Vagina (tissue), 2 donors: ENCODE data around the gene WWOX. TPM values are rescaled to one million over a fixed set of nuclear protein-coding genes. Genes with fewer than 3 reads are reported as not detected.

ENCODE experiments used
- DNase-seq, 2 donors: peaks; one replicate each; pipeline ENCODE4 v3.0.0-alpha.2; 2017; ENCODE audit errors: extremely low spot score in 2 of 2
- H3K27ac ChIP-seq: fragments of 200-600 bp; sonication (generic); one replicate; pipeline ENCODE4 v1.5.1; 2019
- H3K27me3 ChIP-seq: fragments of 200-600 bp; sonication (generic); one replicate; pipeline ENCODE4 v1.5.1; 2019
- H3K36me3 ChIP-seq, 2 donors: fragments of 200-600 bp; sonication (generic); one replicate each; pipeline ENCODE4 v1.5.1; 2017 to 2019
- H3K4me1 ChIP-seq: fragments of 200-600 bp; sonication (generic); one replicate; pipeline ENCODE4 v1.5.1; 2019
- H3K4me3 ChIP-seq, 2 donors: fragments of 200-600 bp; sonication (generic); 1 replicate in 1 of 2; 2 replicates in 1 of 2; pipeline ENCODE4 v1.5.1; 2016 to 2019
- H3K9me3 ChIP-seq: fragments of 200-600 bp; sonication (generic); one replicate; pipeline ENCODE4 v1.5.1; 2019
- POLR2A ChIP-seq, 2 donors: fragments of 450-650 bp; IDR thresholded peaks; one replicate each; pipeline ENCODE4 v1.6.1; 2017; ENCODE audit warnings: antibody characterized with exemption in 2 of 2, mild to moderate bottlenecking in 2 of 2, moderate library complexity in 2 of 2
- POLR2AphosphoS5 ChIP-seq, 2 donors: sonication (generic); formaldehyde crosslinking; IDR thresholded peaks; one replicate each; pipeline ENCODE4 v1.9.0; 2017; ENCODE audit warnings: antibody characterized with exemption in 2 of 2, mild to moderate bottlenecking in 2 of 2, low read depth in 1 of 2; ENCODE audit not compliant: insufficient read depth in 1 of 2
- intact Hi-C: fragments of 100-400 bp; cut with DNase I; formaldehyde crosslinking; loops from one replicate; pipeline ENCODE4 v1.15.1; 2023
- total RNA-seq: library from RNA; depleted of rRNA; stranded (reverse); fragments of >200 nt; gene quantifications from one replicate; pipeline ENCODE4 v1.2.3, GENCODE V29; 2016
- TF ChIP-seq, protein P1 (sequence below), 3 experiments: fragments of 450-650 bp in 2 of 3; fragments of 200-600 bp in 1 of 3; sonication (generic) in 1 of 3; IDR thresholded peaks; one replicate each; pipeline ENCODE4 v1.5.1; 2017 to 2019; ENCODE audit warnings: antibody characterized with exemption in 3 of 3, mild to moderate bottlenecking in 2 of 3, moderate library complexity in 2 of 3

The WWOX gene
- total RNA-seq, 1 donor from 2014 or later: 33.1 TPM

GRCh38 chr16:78463591-78463990, 364.1 kb downstream of the WWOX start:
- Histone ChIP-seq H3K9me3 (no peaks in the 10 kb centered on the region), H3K27me3 (no peaks in the 10 kb centered on the region), H3K4me1 (peaks cover 13% of the 10 kb centered on the region), H3K4me3 (no peak overlapping the region), H3K36me3 (no peaks in the 10 kb centered on the region), H3K27ac (no peak overlapping the region)
- intact Hi-C loops: no loop called here
- TF ChIP-seq POLR2AphosphoS5 (IDR thresholded peaks at IDR 0.05; ENCODE audit: insufficient read depth in 1 of 2, low read depth in 1 of 2) (no peak), POLR2A (IDR thresholded peaks at IDR 0.05) (no peak)
- TF ChIP-seq, protein P1, sequence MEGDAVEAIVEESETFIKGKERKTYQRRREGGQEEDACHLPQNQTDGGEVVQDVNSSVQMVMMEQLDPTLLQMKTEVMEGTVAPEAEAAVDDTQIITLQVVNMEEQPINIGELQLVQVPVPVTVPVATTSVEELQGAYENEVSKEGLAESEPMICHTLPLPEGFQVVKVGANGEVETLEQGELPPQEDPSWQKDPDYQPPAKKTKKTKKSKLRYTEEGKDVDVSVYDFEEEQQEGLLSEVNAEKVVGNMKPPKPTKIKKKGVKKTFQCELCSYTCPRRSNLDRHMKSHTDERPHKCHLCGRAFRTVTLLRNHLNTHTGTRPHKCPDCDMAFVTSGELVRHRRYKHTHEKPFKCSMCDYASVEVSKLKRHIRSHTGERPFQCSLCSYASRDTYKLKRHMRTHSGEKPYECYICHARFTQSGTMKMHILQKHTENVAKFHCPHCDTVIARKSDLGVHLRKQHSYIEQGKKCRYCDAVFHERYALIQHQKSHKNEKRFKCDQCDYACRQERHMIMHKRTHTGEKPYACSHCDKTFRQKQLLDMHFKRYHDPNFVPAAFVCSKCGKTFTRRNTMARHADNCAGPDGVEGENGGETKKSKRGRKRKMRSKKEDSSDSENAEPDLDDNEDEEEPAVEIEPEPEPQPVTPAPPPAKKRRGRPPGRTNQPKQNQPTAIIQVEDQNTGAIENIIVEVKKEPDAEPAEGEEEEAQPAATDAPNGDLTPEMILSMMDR (IDR thresholded peaks at IDR 0.05): no peak
- no peak for DNase-seq

DNA sequence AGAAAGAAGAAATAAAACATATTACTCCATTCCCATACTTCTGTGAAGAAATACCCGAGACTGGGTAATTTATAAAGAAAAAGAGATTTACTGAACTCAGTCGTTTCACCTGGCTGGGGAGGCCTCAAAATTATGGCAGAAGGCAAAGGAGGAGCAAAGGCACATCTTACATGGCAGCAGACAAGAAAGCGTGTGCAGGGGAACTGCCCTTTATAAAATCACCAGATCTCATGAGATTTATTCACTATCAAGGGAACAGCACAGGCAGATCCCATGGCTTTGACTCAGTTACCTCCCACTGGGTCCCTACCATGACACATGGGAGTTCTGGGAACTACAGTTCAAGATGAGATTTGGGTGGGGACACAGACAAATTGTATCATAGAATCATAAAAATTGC, 365.4 kb downstream of the WWOX start:
- Histone ChIP-seq H3K36me3 (no peaks in the 10 kb centered on the region), H3K9me3 (no peaks in the 10 kb centered on the region), H3K27ac (no peak overlapping the region), H3K4me3 (no peak overlapping the region), H3K4me1 (peaks cover 13% of the 10 kb centered on the region), H3K27me3 (no peaks in the 10 kb centered on the region)
- TF ChIP-seq POLR2AphosphoS5 (IDR thresholded peaks at IDR 0.05; ENCODE audit: insufficient read depth in 1 of 2, low read depth in 1 of 2): no peak
- no peak for TF ChIP-seq POLR2A (IDR thresholded peaks at IDR 0.05)
- TF ChIP-seq, protein P1 (IDR thresholded peaks at IDR 0.05): no peak
- no peak for DNase-seq
- intact Hi-C loops: no loop called here

- TF ChIP-seq POLR2AphosphoS5 (IDR thresholded peaks at IDR 0.05; ENCODE audit: insufficient read depth in 1 of 2, low read depth in 1 of 2): no peak
- TF ChIP-seq, protein P1 (IDR thresholded peaks at IDR 0.05): no peak
- TF ChIP-seq POLR2A (IDR thresholded peaks at IDR 0.05): no peak
- H3K4me3 ChIP-seq: no peak overlapping the region
- H3K9me3 ChIP-seq: no peaks in the 10 kb centered on the region
- intact Hi-C loops: no loop called here
- H3K27me3 ChIP-seq: no peaks in the 10 kb centered on the region
- H3K4me1 ChIP-seq: peaks cover 12% of the 10 kb centered on the region
- no peak for DNase-seq
- H3K27ac ChIP-seq: no peak overlapping the region
- H3K36me3 ChIP-seq: no peaks in the 10 kb centered on the region
Measured at GRCh38 chr16:78465730-78466129, 366.3 kb downstream of the WWOX start.

DNA sequence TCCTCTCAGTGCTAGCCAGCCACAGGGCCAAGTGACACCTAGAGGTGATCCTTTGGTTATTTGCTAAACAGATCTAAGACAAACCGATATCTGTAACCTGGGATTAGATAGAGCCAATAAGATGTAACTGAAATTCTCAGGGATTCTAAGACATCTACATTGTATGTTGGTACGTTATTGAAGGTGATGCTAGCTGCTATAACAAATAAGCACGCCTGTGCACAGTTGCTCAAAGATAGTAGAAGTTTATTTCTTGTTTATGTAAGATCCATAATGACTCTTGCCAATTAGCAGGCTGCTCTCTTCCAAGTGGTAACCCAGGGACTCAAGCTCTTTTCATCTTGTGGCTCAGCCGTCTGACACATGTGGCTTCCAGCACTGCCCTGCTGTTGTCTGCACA, 370.3 kb downstream of the WWOX start:
- TF ChIP-seq, protein P1 (IDR thresholded peaks at IDR 0.05): no peak
- TF ChIP-seq POLR2A (IDR thresholded peaks at IDR 0.05) (no peak), POLR2AphosphoS5 (IDR thresholded peaks at IDR 0.05; ENCODE audit: insufficient read depth in 1 of 2, low read depth in 1 of 2) (no peak)
- no peak for DNase-seq
- Histone ChIP-seq H3K27me3 (no peaks in the 10 kb centered on the region), H3K4me1 (no peaks in the 10 kb centered on the region), H3K9me3 (no peaks in the 10 kb centered on the region), H3K4me3 (no peak overlapping the region), H3K27ac (no peak overlapping the region), H3K36me3 (no peaks in the 10 kb centered on the region)
- intact Hi-C loops: no loop called here

DNA sequence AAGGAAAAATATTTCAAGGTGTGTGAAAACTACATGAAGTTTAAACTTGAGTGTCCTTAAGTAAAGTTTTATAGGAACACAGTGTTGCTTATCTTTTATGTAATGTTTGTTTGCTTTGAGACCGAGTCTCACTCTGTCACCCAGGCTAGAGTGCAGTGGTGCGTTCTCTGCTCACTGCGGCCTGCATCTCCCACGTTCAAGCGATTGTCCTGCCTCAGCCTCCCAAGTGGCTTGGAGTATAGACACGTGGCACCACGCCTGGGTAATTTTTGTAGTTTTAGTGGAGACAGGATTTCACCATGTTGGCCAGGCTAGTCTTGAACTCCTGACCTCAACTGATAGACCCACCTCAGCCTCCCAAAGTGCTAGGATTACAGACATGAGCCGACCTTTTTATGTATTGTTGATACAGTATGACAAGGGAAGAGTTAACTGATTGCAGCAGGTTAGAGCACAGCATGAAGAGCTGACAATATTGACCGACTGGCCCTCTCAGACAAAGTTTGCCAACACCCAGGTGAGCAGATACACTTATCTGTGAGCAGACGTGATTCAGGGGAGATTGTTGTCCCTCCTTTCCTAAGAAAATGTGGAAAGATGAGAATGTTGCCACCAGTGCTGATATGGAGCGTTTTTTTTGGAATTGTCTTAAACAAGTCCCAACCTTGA, 373.7 kb downstream of the WWOX start:
- TF ChIP-seq POLR2A (IDR thresholded peaks at IDR 0.05) (no peak), POLR2AphosphoS5 (IDR thresholded peaks at IDR 0.05; ENCODE audit: insufficient read depth in 1 of 2, low read depth in 1 of 2) (no peak)
- TF ChIP-seq, protein P1 (IDR thresholded peaks at IDR 0.05): no peak
- Histone ChIP-seq H3K4me3 (no peak overlapping the region), H3K27ac (no peak overlapping the region), H3K9me3 (no peaks in the 10 kb centered on the region), H3K36me3 (no peaks in the 10 kb centered on the region), H3K4me1 (no peaks in the 10 kb centered on the region), H3K27me3 (no peaks in the 10 kb centered on the region)
- DNase-seq: no peak
- intact Hi-C loops: no loop called here
